ENCODE measurements around the gene PTPN2.

PTPN2 gene

DNA sequence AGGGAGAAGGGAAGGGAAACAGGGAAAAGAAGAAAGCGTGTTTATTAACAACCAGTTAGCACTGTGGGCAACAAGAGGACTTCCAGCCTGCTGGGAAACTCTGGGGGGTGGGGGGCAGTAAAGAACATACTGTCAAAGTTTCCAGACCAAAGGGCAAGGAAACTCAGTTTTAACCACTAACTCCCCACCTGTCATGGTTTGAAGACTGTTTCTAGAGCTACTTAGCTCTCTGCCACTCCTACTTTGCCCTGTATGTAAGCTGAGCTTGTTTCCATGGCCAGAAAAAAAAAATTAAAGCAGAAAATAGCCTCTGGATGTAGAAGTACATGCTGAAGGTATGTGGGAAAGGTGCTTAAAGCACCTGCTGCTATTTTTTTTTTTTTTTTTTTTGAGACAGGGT, 11.0 kb upstream of the PTPN2 start:
- Histone ChIP-seq H3K27ac (ENCODE audit: low read depth, low read length, severe bottlenecking) (no peak overlapping the region), H3K9me3 (ENCODE audit: control insufficient read depth, low read length) (no peaks in the 10 kb centered on the region), H3K4me1 (ENCODE audit: control insufficient read depth, insufficient read depth, low read length, poor library complexity, severe bottlenecking) (no peaks in the 10 kb centered on the region), H3K4me3 (ENCODE audit: extremely low read depth, insufficient read depth, low read length, poor library complexity, severe bottlenecking) (no peak overlapping the region), H3K36me3 (ENCODE audit: control insufficient read depth, insufficient read depth, low read length) (no peaks in the 10 kb centered on the region)
- WGBS, 2 experiments (ENCODE audit: insufficient coverage in 2 of 2): 89 to 100% methylated on average over 1 of the region's 1 CpG

GRCh38 chr18:12891561-12891960, 7.5 kb upstream of the PTPN2 start:
- Histone ChIP-seq H3K36me3 (ENCODE audit: control insufficient read depth, insufficient read depth, low read length) (no peaks in the 10 kb centered on the region), H3K4me1 (ENCODE audit: control insufficient read depth, insufficient read depth, low read length, poor library complexity, severe bottlenecking) (no peaks in the 10 kb centered on the region), H3K4me3 (ENCODE audit: extremely low read depth, insufficient read depth, low read length, poor library complexity, severe bottlenecking) (no peak overlapping the region), H3K27ac (ENCODE audit: low read depth, low read length, severe bottlenecking) (no peak overlapping the region), H3K9me3 (ENCODE audit: control insufficient read depth, low read length) (no peaks in the 10 kb centered on the region)
- WGBS, 2 experiments (ENCODE audit: insufficient coverage in 2 of 2): 83 to 97% methylated on average over 1 to 4 of the region's 6 CpGs

DNA sequence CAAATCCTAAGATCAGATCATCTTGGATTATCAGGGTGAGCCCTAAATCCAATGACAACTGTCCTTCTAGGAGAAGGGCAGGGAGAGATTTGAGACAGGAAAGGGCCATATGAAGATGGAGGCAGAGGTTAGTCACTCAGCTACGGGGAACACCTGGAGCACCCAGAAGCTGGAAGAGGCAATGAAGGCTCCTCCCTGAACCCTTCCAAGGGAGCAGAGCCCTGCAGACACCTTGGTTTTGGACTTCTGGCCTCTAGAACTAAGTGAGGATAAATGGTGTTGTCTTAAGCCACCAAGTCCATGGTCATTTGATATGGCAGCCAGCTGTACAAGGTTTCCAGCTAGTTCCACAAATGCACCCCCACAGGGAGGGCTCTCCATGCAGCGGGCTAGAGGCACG, 6.9 kb upstream of the PTPN2 start:
- Histone ChIP-seq H3K36me3 (ENCODE audit: control insufficient read depth, insufficient read depth, low read length) (no peaks in the 10 kb centered on the region), H3K4me3 (ENCODE audit: extremely low read depth, insufficient read depth, low read length, poor library complexity, severe bottlenecking) (no peak overlapping the region), H3K4me1 (ENCODE audit: control insufficient read depth, insufficient read depth, low read length, poor library complexity, severe bottlenecking) (no peaks in the 10 kb centered on the region), H3K27ac (ENCODE audit: low read depth, low read length, severe bottlenecking) (no peak overlapping the region), H3K9me3 (ENCODE audit: control insufficient read depth, low read length) (no peaks in the 10 kb centered on the region)
- WGBS, 2 experiments (ENCODE audit: insufficient coverage in 2 of 2): 87 to 100% methylated on average over 1 to 3 of the region's 3 CpGs

- Histone ChIP-seq H3K4me3 (ENCODE audit: extremely low read depth, insufficient read depth, low read length, poor library complexity, severe bottlenecking) (no peak overlapping the region), H3K4me1 (ENCODE audit: control insufficient read depth, insufficient read depth, low read length, poor library complexity, severe bottlenecking) (peaks cover 6% of the 10 kb centered on the region), H3K9me3 (ENCODE audit: control insufficient read depth, low read length) (no peaks in the 10 kb centered on the region), H3K27ac (ENCODE audit: low read depth, low read length, severe bottlenecking) (no peak overlapping the region), H3K36me3 (ENCODE audit: control insufficient read depth, insufficient read depth, low read length) (no peaks in the 10 kb centered on the region)
- 33 to 50% methylated on average over 1 to 2 of the region's 2 CpGs for WGBS, 2 experiments (ENCODE audit: insufficient coverage in 2 of 2)
These were observed 2.6 kb upstream of the PTPN2 start for GRCh38 chr18:12886498-12887126.

- WGBS, 2 experiments (ENCODE audit: insufficient coverage in 2 of 2): 14 to 18% methylated on average over 1 to 4 of the region's 4 CpGs
- H3K36me3 ChIP-seq (ENCODE audit: control insufficient read depth, insufficient read depth, low read length): no peaks in the 10 kb centered on the region
- H3K27ac ChIP-seq (ENCODE audit: low read depth, low read length, severe bottlenecking): no peak overlapping the region
- no peak overlapping the region for H3K4me3 ChIP-seq (ENCODE audit: extremely low read depth, insufficient read depth, low read length, poor library complexity, severe bottlenecking)
- H3K4me1 ChIP-seq (ENCODE audit: control insufficient read depth, insufficient read depth, low read length, poor library complexity, severe bottlenecking): peaks cover 7% of the 10 kb centered on the region
- no peaks in the 10 kb centered on the region for H3K9me3 ChIP-seq (ENCODE audit: control insufficient read depth, low read length)
These were observed 1.5 kb upstream of the PTPN2 start for GRCh38 chr18:12885500-12885899.

- H3K36me3 ChIP-seq (ENCODE audit: control insufficient read depth, insufficient read depth, low read length): no peaks in the 10 kb centered on the region
- H3K27ac ChIP-seq (ENCODE audit: low read depth, low read length, severe bottlenecking): no peak overlapping the region
- peak overlapping the region; percentile 78 for H3K4me3 ChIP-seq (ENCODE audit: extremely low read depth, insufficient read depth, low read length, poor library complexity, severe bottlenecking)
- H3K9me3 ChIP-seq (ENCODE audit: control insufficient read depth, low read length): no peaks in the 10 kb centered on the region
- H3K4me1 ChIP-seq (ENCODE audit: control insufficient read depth, insufficient read depth, low read length, poor library complexity, severe bottlenecking): peaks cover 7% of the 10 kb centered on the region
- WGBS, 2 experiments (ENCODE audit: insufficient coverage in 2 of 2): 16 to 33% methylated on average over 5 to 21 of the region's 35 CpGs
These were observed 628 bp upstream of the PTPN2 start for GRCh38 chr18:12884406-12885323.

DNA sequence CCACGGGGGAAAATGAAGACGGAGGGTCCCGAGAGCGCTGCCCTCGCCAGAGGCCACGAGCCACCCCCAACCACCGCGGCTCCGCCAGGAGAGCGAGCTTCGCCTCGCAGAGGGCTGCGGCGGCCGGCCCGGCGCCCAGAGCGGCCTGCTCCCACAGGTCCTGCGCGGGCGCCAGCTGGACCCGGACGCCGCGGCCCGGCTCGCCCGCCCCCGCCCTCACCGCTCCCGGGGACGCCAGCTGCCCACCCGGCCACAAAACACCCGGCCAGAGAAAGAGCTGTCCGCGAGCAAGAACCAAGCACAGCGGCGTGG, 709 bp downstream of the PTPN2 start:
- H3K36me3 ChIP-seq (ENCODE audit: control insufficient read depth, insufficient read depth, low read length): no peaks in the 10 kb centered on the region
- WGBS, 2 experiments (ENCODE audit: insufficient coverage in 2 of 2): 0 to 1% methylated on average over 26 to 37 of the region's 38 CpGs
- peaks cover 7% of the 10 kb centered on the region for H3K4me1 ChIP-seq (ENCODE audit: control insufficient read depth, insufficient read depth, low read length, poor library complexity, severe bottlenecking)
- peak overlapping the region; percentile 98 for H3K27ac ChIP-seq (ENCODE audit: low read depth, low read length, severe bottlenecking)
- peak overlapping the region; percentile 78 for H3K4me3 ChIP-seq (ENCODE audit: extremely low read depth, insufficient read depth, low read length, poor library complexity, severe bottlenecking)
- H3K9me3 ChIP-seq (ENCODE audit: control insufficient read depth, low read length): no peaks in the 10 kb centered on the region

DNA sequence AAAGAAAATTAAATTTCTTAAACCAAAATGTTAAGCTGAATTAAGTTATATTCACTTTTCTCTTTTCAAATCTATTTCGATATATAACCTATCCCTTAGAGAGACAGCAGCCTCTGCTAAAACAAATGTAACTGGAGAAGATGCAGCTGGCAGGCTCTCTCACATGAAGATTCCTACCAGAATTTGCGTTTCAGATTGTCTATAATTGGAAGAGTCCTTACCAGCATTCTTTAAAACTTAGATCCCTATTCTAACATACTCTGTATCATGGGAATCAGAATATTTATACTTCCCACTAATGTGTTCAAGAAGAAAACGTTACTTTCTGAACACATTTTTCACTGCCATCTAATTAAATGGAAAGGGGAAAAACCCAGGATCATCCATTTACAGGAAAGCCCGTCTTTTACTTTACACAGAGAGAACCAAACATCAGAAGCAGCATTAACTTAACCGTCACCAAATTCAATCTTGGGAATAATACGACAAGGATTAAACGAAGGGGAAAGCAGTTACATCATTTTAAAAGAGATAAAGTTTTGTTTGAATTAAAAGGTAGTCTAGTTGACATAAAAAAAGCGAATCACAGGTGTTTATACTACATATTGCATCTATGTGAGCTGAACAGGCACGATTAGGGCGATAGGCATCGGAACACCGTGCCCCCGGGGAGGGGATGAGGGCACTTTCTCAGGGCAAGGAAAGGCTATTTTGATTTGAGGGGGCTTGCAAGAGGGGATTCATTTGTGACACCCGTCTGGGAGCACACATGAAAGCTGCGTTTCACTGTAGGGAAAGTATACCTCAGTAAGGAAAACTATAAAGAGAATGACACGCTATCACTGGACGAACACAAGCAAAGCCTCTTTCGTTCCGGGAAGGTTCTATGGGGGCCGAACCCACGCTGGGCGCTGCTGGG, 1.3 kb downstream of the PTPN2 start:
- Histone ChIP-seq H3K9me3 (ENCODE audit: control insufficient read depth, low read length) (no peaks in the 10 kb centered on the region), H3K27ac (ENCODE audit: low read depth, low read length, severe bottlenecking) (peak overlapping the region; percentile 98), H3K4me1 (ENCODE audit: control insufficient read depth, insufficient read depth, low read length, poor library complexity, severe bottlenecking) (peaks cover 7% of the 10 kb centered on the region), H3K4me3 (ENCODE audit: extremely low read depth, insufficient read depth, low read length, poor library complexity, severe bottlenecking) (peak overlapping the region; percentile 78), H3K36me3 (ENCODE audit: control insufficient read depth, insufficient read depth, low read length) (no peaks in the 10 kb centered on the region)
- WGBS, 2 experiments (ENCODE audit: insufficient coverage in 2 of 2): 5 to 9% methylated on average over 17 to 18 of the region's 22 CpGs

DNA sequence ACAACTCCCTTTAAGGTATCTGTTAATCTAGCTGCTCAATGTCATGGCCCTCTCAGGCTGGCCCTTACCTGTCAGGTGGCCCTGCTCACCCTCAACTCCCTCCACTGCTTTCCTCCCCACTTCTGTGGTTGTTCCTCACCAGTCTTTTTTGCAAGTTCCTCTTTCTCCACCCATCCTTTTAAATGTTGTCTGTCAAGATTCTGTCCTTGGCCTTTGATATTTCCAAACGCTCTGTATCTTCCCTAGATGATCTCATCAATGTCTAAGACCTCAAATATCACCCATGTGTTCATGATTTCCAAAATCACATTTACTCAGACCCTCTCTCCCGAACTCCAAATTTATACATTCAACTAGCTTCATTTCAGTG, 3.5 kb downstream of the PTPN2 start:
- WGBS, 2 experiments (ENCODE audit: insufficient coverage in 2 of 2): 75 to 90% methylated on average over 2 of the region's 2 CpGs
- Histone ChIP-seq H3K4me3 (ENCODE audit: extremely low read depth, insufficient read depth, low read length, poor library complexity, severe bottlenecking) (no peak overlapping the region), H3K36me3 (ENCODE audit: control insufficient read depth, insufficient read depth, low read length) (no peaks in the 10 kb centered on the region), H3K27ac (ENCODE audit: low read depth, low read length, severe bottlenecking) (no peak overlapping the region), H3K9me3 (ENCODE audit: control insufficient read depth, low read length) (no peaks in the 10 kb centered on the region), H3K4me1 (ENCODE audit: control insufficient read depth, insufficient read depth, low read length, poor library complexity, severe bottlenecking) (peaks cover 7% of the 10 kb centered on the region)

DNA sequence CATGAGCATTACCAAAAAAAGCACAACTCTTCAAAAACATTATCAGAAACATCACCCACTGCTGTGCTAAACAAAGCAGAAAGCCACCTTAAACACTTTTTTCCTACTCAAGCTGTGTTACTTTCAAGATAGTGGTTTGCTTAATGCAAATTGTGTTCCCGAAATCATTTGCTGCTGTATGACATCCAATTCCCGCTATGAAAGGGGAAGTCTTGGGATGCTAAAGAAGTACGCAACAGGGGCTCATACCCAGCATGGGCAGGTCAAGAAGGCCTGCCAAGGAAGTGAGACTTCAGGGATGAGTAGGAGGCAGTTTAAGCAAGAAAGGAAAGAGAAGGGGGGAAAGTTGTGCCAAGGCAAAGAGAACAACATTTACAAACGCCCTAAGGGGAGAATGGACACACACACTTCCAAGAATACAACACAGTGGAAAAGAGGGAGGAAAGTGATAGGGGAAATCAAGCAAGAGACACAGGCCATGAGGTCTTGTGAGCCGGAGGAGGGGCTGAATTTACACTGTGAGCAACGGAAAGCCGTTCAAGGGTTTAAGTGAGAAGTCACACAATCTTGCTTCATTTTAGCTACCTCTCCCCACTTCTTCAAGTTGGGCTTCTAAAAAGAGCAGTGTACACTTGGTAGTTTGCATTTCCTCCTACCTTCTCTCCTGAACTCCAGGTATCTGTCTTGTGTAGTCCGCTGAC, 4.0 kb downstream of the PTPN2 start:
- H3K4me3 ChIP-seq (ENCODE audit: extremely low read depth, insufficient read depth, low read length, poor library complexity, severe bottlenecking): no peak overlapping the region
- H3K9me3 ChIP-seq (ENCODE audit: control insufficient read depth, low read length): no peaks in the 10 kb centered on the region
- 69 to 82% methylated on average over 7 of the region's 8 CpGs for WGBS, 2 experiments (ENCODE audit: insufficient coverage in 2 of 2)
- H3K4me1 ChIP-seq (ENCODE audit: control insufficient read depth, insufficient read depth, low read length, poor library complexity, severe bottlenecking): peaks cover 7% of the 10 kb centered on the region
- no peaks in the 10 kb centered on the region for H3K36me3 ChIP-seq (ENCODE audit: control insufficient read depth, insufficient read depth, low read length)
- H3K27ac ChIP-seq (ENCODE audit: low read depth, low read length, severe bottlenecking): no peak overlapping the region
